Gastrocnemius medialis (tissue), 4 donors: Measurements from ENCODE around the gene ME2.

Experiments
- POLR2A ChIP-seq, 2 donors: fragments of 450-650 bp; IDR thresholded peaks; one replicate each; pipeline ENCODE4 v1.6.1; 2017; ENCODE audit warnings: antibody characterized with exemption in 2 of 2, mild to moderate bottlenecking in 2 of 2, moderate library complexity in 2 of 2
- TF ChIP-seq, protein P1 (sequence below), 5 experiments: fragments of 450-650 bp in 3 of 5; fragments of 200-600 bp in 2 of 5; sonication (generic) in 2 of 5; IDR thresholded peaks in 4 of 5; conservative IDR thresholded peaks in 1 of 5; 1 replicate in 4 of 5; 2 replicates in 1 of 5; pipeline ENCODE4 v1.5.1; 2016 to 2019; ENCODE audit warnings: antibody characterized with exemption in 5 of 5, mild to moderate bottlenecking in 3 of 5, moderate library complexity in 3 of 5

DNA sequence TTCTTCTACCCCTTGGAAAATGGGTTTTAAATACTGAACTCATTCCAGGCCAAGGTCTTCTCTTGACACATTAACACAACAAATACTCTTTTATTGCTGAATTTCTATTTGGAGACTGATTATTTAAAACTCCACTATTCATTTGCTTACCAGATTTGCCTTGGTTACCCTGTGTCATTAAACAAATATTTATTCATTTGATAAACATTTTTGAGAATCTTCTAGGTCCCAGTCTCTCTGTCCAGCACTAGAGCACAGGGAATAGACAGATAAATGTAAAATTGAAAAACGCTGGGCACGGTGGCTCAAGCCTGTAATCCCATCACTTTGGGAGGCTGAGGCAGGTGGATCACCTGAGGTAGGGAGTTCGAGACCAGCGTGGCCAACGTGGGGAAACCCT is 49.3 kb upstream of the ME2 start:
- TF ChIP-seq, protein P1, sequence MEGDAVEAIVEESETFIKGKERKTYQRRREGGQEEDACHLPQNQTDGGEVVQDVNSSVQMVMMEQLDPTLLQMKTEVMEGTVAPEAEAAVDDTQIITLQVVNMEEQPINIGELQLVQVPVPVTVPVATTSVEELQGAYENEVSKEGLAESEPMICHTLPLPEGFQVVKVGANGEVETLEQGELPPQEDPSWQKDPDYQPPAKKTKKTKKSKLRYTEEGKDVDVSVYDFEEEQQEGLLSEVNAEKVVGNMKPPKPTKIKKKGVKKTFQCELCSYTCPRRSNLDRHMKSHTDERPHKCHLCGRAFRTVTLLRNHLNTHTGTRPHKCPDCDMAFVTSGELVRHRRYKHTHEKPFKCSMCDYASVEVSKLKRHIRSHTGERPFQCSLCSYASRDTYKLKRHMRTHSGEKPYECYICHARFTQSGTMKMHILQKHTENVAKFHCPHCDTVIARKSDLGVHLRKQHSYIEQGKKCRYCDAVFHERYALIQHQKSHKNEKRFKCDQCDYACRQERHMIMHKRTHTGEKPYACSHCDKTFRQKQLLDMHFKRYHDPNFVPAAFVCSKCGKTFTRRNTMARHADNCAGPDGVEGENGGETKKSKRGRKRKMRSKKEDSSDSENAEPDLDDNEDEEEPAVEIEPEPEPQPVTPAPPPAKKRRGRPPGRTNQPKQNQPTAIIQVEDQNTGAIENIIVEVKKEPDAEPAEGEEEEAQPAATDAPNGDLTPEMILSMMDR (IDR thresholded peaks at IDR 0.05 in 4 of 5, conservative IDR thresholded peaks at IDR 0.05 in 1 of 5) = no peak
- no peak for TF ChIP-seq POLR2A (IDR thresholded peaks at IDR 0.05)
